SK-N-SH (cell line): ENCODE results near the gene ZNF24. TPM values are rescaled to one million over a fixed set of nuclear protein-coding genes. Genes with fewer than 3 reads are reported as not detected.

ENCODE experiments used
- CTCF ChIA-PET: fragments of 300-600, 350-600 bp; formaldehyde crosslinking; extraction: SDS; loops from one replicate; lab custom pipeline; 2021; lab: Yijun Ruan, JAX
- POLR2A ChIA-PET: fragments of 350-600 bp; sonication (Branson Sonifier 250); formaldehyde crosslinking; extraction: SDS; loops from one replicate; lab custom pipeline; 2020; ENCODE audit warnings: antibody characterized with exemption, inconsistent platforms; lab: Yijun Ruan, JAX
- DNase-seq: peaks from one replicate; pipeline ENCODE4 v3.0.0; 2012
- H2AFZ ChIP-seq: fragments of 200-600 bp; sonication (generic); 2 replicates; pipeline ENCODE4 v1.8.1; 2016; ENCODE audit warnings: antibody characterized with exemption, mild to moderate bottlenecking, low read depth
- H3F3A ChIP-seq: fragments of 200-600 bp; sonication (generic); replicated peaks from 2 replicates; pipeline ENCODE3; 2016; ENCODE audit warnings: antibody characterized with exemption, mild to moderate bottlenecking; ENCODE audit not compliant: insufficient read depth
- H3K27ac ChIP-seq, 2 experiments: fragments of 200-500 bp in 1 of 2; fragments of 200-600 bp in 1 of 2; sonication (Bioruptor generic) in 1 of 2; sonication (generic), shearing (Covaris generic) in 1 of 2; 2 replicates each; pipeline versions ENCODE4 v1.5.1 to v1.6.1; 2014 to 2016; ENCODE audit warnings: low read depth in 2 of 2, inconsistent platforms in 1 of 2, low read length in 1 of 2, mild to moderate bottlenecking in 1 of 2, mixed read lengths in 1 of 2
- H3K27me3 ChIP-seq: fragments of 200-600 bp; sonication (generic), shearing (Covaris generic); 2 replicates; pipeline ENCODE4 v1.6.1; 2016; ENCODE audit warnings: mixed run types; ENCODE audit not compliant: insufficient read depth
- H3K36me3 ChIP-seq, 2 experiments: fragments of 200-500 bp in 1 of 2; fragments of 200-600 bp in 1 of 2; sonication (Bioruptor generic) in 1 of 2; sonication (generic) in 1 of 2; replicated peaks in 1 of 2; 2 replicates each; pipeline versions ENCODE3 to v1.5.1; 2014 to 2016; ENCODE audit warnings: low read length in 1 of 2, mild to moderate bottlenecking in 1 of 2; ENCODE audit not compliant: insufficient read depth in 2 of 2, control insufficient read depth in 1 of 2
- H3K4me1 ChIP-seq, 2 experiments: fragments of 200-500 bp in 1 of 2; fragments of 200-600 bp in 1 of 2; sonication (Bioruptor generic) in 1 of 2; sonication (generic), shearing (Covaris generic) in 1 of 2; 2 replicates each; pipeline versions ENCODE4 v1.5.1 to v1.6.1; 2014 to 2016; ENCODE audit warnings: low read depth in 1 of 2, low read length in 1 of 2, mixed run types in 1 of 2; ENCODE audit not compliant: insufficient read depth in 2 of 2, control insufficient read depth in 1 of 2
- H3K4me2 ChIP-seq: fragments of 200-600 bp; sonication (generic), shearing (Covaris generic); 2 replicates; pipeline ENCODE4 v1.6.1; 2017; ENCODE audit warnings: mixed run types
- H3K4me3 ChIP-seq, 2 experiments: fragments of 200-500 bp in 1 of 2; fragments of 200-600 bp in 1 of 2; sonication (Bioruptor generic) in 1 of 2; sonication (generic), shearing (Covaris generic) in 1 of 2; 2 replicates each; pipeline versions ENCODE4 v1.5.1 to v1.8.1; 2014 to 2016; ENCODE audit warnings: low read depth in 2 of 2, inconsistent platforms in 1 of 2, low read length in 1 of 2, mild to moderate bottlenecking in 1 of 2, mixed read lengths in 1 of 2, moderate library complexity in 1 of 2
- H3K79me2 ChIP-seq: fragments of 200-600 bp; sonication (generic); 2 replicates; pipeline ENCODE4 v1.8.1; 2017; ENCODE audit warnings: mild to moderate bottlenecking; ENCODE audit not compliant: insufficient read depth
- H3K9ac ChIP-seq: fragments of 200-600 bp; sonication (generic); 2 replicates; pipeline ENCODE4 v1.6.1; 2017; ENCODE audit warnings: mixed run types
- H3K9me2 ChIP-seq: fragments of 200-600 bp; sonication (generic); 2 replicates; pipeline ENCODE4 v1.6.1; 2017; ENCODE audit warnings: mixed run types
- H3K9me3 ChIP-seq: fragments of 200-600 bp; sonication (generic); 2 replicates; pipeline ENCODE4 v1.6.1; 2017; ENCODE audit warnings: mixed run types, mild to moderate bottlenecking, moderate library complexity
- H4K20me1 ChIP-seq: fragments of 200-600 bp; sonication (generic); 2 replicates; pipeline ENCODE4 v1.6.1; 2017; ENCODE audit warnings: mild to moderate bottlenecking, mixed run types; ENCODE audit not compliant: insufficient read depth
- ELF1 ChIP-seq: IDR thresholded peaks from 2 replicates; pipeline ENCODE4 v1.4.0; 2012
- FOSL2 ChIP-seq: IDR thresholded peaks from 2 replicates; pipeline ENCODE4 v1.4.0; 2012; ENCODE audit warnings: low read depth, mild to moderate bottlenecking, moderate library complexity, borderline replicate concordance
- FOXM1 ChIP-seq: IDR thresholded peaks from 2 replicates; pipeline ENCODE4 v1.4.0; 2012; ENCODE audit warnings: low read depth, mild to moderate bottlenecking
- JUND ChIP-seq: IDR thresholded peaks from 2 replicates; pipeline ENCODE4 v1.4.0; 2012
- MXI1 ChIP-seq: IDR thresholded peaks from 2 replicates; pipeline ENCODE4 v1.6.1; 2012; ENCODE audit warnings: mild to moderate bottlenecking, low read depth, low read length, improper control_type of control experiment
- NFIC ChIP-seq: IDR thresholded peaks from 2 replicates; pipeline ENCODE4 v1.4.0; 2012; ENCODE audit warnings: borderline replicate concordance
- POLR2AphosphoS5 ChIP-seq: IDR thresholded peaks from 2 replicates; pipeline ENCODE4 v1.6.1; 2012; ENCODE audit warnings: low read depth, low read length
- RAD21 ChIP-seq: IDR thresholded peaks from 2 replicates; pipeline ENCODE4 v1.6.1; 2012; ENCODE audit warnings: mild to moderate bottlenecking, low read length
- RXRA ChIP-seq: IDR thresholded peaks from 2 replicates; pipeline ENCODE4 v1.4.0; 2012; ENCODE audit warnings: low read depth, mild to moderate bottlenecking, borderline replicate concordance
- TAF1 ChIP-seq: IDR thresholded peaks from 2 replicates; pipeline ENCODE4 v1.6.1; 2012; ENCODE audit warnings: low read depth, mild to moderate bottlenecking, low read length, moderate library complexity, borderline replicate concordance
- TCF12 ChIP-seq: IDR thresholded peaks from 2 replicates; pipeline ENCODE4 v1.4.0; 2012
- WGBS: methylation state at CpG from one replicate; pipeline ENCODE4 v1.1.6; 2017; ENCODE audit warnings: low lambda C conversion rate; 5-methylcytosine and 5-hydroxymethylcytosine counted together
- polyA plus RNA-seq, 3 experiments: library from polyadenylated mRNA; depleted of rRNA; stranded (reverse); fragments of >200 nt; gene quantifications; 2 replicates each; pipeline ENCODE4 v1.2.3, GENCODE V29; 2012
- TF ChIP-seq, protein P1 (sequence below): fragments of 200-600 bp; sonication (generic); IDR thresholded peaks from 2 replicates; pipeline ENCODE4 v1.6.1; 2017; ENCODE audit warnings: antibody characterized with exemption, mild to moderate bottlenecking, moderate library complexity
- TF ChIP-seq, protein P2 (sequence below): IDR thresholded peaks from 2 replicates; pipeline ENCODE4 v1.4.0; 2012; ENCODE audit warnings: low read depth
- TF ChIP-seq, protein P3 (sequence below): IDR thresholded peaks from 2 replicates; pipeline ENCODE4 v1.4.0; 2012; ENCODE audit warnings: low read depth, borderline replicate concordance
- TF ChIP-seq, protein P4 (sequence below): fragments of 150-350 bp; IDR thresholded peaks from 2 replicates; pipeline ENCODE4 v1.6.1; 2016; ENCODE audit warnings: mild to moderate bottlenecking, low read depth, low read length
- TF ChIP-seq, protein P5 (sequence below): fragments of 150-350 bp; IDR thresholded peaks from 2 replicates; pipeline ENCODE4 v1.6.1; 2017; ENCODE audit warnings: antibody characterized with exemption, low read length, low read depth, borderline replicate concordance

ZNF24 gene
- polyA plus RNA-seq, 1 of the 3 experiments (the other 2 are of a cell fraction), result 6.9 TPM

DNA sequence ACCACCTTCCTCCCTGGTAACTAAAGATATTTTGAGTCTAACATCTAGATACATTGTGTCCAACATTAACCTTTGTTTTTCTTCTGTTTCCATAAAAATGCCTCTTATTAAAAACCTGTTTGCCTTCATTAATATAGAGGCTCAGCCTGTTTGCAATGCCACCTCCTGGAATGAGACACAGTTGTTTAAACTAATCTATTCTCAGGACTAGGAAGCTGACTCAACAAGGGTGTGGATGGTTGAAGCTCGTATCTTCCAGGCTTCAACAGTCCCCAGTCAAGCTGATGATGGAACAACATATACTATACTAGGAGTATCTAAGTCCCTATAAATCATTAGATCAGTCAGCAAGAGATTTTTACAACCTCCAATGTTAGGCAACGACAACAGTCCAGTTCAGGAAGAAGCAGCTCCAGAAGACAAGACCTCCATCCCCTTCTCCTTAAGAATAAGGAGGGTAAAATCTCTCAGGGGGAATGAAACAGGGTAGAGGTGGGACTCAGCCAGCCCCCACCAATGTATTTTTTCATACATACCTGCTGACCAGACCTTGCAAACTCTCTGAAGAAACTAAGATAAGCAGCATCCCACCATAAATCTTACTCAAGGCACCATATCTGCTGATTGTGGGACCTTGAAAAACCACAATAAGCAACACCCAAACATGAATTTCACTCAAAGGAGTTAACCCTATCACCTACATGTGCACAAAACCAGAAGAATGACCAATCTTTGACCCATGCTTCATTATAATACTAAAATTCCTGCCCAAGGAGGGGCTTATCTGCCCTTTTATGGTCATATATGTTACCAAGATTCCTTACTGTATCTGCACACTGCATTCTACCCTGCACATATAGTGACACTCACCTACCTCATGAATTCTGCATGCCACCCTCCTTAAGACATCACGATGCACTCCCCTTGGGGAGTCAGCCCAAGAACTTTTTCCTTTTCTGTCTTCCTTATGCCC, 21.4 kb downstream of the ZNF24 start:
- peaks cover 0 to 2% of the 10 kb centered on the region in 2 experiments; a peak in 1 of 4 replicates for H3K4me1 ChIP-seq
- no peak overlapping the region for H3K4me2 ChIP-seq
- H3K36me3 ChIP-seq, result peaks cover 0 to 10% of the 10 kb centered on the region in 2 experiments
- no peaks in the 10 kb centered on the region for H3K27me3 ChIP-seq
- WGBS, result 61% methylated on average over 3 of the region's 3 CpGs
- no peaks in the 10 kb centered on the region for H3K79me2 ChIP-seq
- no peak overlapping the region for H3K27ac ChIP-seq
- H3K9me3 ChIP-seq, result 0 out of 2 replicates have a peak, but pooled peaks cover 4% of the 10 kb centered on the region
- H3K9ac ChIP-seq, result no peak overlapping the region
- no peaks in the 10 kb centered on the region for H3K9me2 ChIP-seq
- no peaks in the 10 kb centered on the region for H4K20me1 ChIP-seq
- H2AFZ ChIP-seq, result no peak overlapping the region
- H3F3A ChIP-seq, result no peaks in the 10 kb centered on the region
- ChIA-PET CTCF (no interaction called here), POLR2A (no interaction called here)
- TF ChIP-seq POLR2AphosphoS5 (no peak), ELF1 (no peak), NFIC (no peak)
- TF ChIP-seq, protein P1, sequence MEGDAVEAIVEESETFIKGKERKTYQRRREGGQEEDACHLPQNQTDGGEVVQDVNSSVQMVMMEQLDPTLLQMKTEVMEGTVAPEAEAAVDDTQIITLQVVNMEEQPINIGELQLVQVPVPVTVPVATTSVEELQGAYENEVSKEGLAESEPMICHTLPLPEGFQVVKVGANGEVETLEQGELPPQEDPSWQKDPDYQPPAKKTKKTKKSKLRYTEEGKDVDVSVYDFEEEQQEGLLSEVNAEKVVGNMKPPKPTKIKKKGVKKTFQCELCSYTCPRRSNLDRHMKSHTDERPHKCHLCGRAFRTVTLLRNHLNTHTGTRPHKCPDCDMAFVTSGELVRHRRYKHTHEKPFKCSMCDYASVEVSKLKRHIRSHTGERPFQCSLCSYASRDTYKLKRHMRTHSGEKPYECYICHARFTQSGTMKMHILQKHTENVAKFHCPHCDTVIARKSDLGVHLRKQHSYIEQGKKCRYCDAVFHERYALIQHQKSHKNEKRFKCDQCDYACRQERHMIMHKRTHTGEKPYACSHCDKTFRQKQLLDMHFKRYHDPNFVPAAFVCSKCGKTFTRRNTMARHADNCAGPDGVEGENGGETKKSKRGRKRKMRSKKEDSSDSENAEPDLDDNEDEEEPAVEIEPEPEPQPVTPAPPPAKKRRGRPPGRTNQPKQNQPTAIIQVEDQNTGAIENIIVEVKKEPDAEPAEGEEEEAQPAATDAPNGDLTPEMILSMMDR, result no peak
- TF ChIP-seq, protein P2, sequence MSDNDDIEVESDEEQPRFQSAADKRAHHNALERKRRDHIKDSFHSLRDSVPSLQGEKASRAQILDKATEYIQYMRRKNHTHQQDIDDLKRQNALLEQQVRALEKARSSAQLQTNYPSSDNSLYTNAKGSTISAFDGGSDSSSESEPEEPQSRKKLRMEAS, result no peak
- TF ChIP-seq, protein P3, sequence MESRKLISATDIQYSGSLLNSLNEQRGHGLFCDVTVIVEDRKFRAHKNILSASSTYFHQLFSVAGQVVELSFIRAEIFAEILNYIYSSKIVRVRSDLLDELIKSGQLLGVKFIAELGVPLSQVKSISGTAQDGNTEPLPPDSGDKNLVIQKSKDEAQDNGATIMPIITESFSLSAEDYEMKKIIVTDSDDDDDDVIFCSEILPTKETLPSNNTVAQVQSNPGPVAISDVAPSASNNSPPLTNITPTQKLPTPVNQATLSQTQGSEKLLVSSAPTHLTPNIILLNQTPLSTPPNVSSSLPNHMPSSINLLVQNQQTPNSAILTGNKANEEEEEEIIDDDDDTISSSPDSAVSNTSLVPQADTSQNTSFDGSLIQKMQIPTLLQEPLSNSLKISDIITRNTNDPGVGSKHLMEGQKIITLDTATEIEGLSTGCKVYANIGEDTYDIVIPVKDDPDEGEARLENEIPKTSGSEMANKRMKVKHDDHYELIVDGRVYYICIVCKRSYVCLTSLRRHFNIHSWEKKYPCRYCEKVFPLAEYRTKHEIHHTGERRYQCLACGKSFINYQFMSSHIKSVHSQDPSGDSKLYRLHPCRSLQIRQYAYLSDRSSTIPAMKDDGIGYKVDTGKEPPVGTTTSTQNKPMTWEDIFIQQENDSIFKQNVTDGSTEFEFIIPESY, result no peak
- H3K4me3 ChIP-seq, result no peak overlapping the region
- no peak for DNase-seq

DNA sequence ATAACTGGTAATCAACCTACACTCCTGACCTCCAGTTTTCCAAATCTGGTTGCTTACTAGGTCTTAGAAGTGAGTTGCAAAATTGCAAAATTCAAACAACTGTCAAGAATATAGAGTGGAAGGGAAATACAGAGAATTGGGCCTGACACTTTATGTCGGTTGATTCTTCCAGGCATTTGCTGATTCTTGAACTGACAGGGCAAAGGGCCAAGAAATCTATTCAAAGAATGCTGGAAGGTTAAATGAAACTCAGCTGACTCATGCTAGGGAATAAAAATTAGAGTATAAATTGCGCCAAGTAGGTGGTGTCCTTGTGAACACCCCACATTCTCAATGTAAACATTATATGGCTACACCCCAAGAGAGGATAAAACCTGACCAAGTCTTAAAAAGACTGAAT, 32.7 kb downstream of the ZNF24 start:
- CTCF ChIA-PET, result no interaction called here
- Histone ChIP-seq H3K79me2 (no peaks in the 10 kb centered on the region), H3K27ac (no peak overlapping the region), H3K9ac (no peak overlapping the region), H3K9me2 (no peaks in the 10 kb centered on the region), H4K20me1 (no peaks in the 10 kb centered on the region), H3K27me3 (no peaks in the 10 kb centered on the region), H3K4me3 (no peak overlapping the region), H3F3A (no peaks in the 10 kb centered on the region), H3K4me1 (no peaks in the 10 kb centered on the region), H3K4me2 (no peak overlapping the region)
- no peak for DNase-seq
- POLR2A ChIA-PET, result no interaction called here
- TF ChIP-seq POLR2AphosphoS5 (no peak), JUND (no peak), FOSL2 (no peak), ELF1 (no peak), FOXM1 (no peak), MXI1 (no peak), TCF12 (no peak), RAD21 (no peak), RXRA (no peak), TAF1 (no peak)
- TF ChIP-seq, protein P3, result no peak
- TF ChIP-seq, protein P4, sequence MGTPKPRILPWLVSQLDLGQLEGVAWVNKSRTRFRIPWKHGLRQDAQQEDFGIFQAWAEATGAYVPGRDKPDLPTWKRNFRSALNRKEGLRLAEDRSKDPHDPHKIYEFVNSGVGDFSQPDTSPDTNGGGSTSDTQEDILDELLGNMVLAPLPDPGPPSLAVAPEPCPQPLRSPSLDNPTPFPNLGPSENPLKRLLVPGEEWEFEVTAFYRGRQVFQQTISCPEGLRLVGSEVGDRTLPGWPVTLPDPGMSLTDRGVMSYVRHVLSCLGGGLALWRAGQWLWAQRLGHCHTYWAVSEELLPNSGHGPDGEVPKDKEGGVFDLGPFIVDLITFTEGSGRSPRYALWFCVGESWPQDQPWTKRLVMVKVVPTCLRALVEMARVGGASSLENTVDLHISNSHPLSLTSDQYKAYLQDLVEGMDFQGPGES, result no peak
- TF ChIP-seq, protein P2, result no peak
- TF ChIP-seq, protein P5, sequence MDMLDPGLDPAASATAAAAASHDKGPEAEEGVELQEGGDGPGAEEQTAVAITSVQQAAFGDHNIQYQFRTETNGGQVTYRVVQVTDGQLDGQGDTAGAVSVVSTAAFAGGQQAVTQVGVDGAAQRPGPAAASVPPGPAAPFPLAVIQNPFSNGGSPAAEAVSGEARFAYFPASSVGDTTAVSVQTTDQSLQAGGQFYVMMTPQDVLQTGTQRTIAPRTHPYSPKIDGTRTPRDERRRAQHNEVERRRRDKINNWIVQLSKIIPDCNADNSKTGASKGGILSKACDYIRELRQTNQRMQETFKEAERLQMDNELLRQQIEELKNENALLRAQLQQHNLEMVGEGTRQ, result no peak
- TF ChIP-seq, all 33 proteins: peak for 0
- peaks cover 12 to 30% of the 10 kb centered on the region in 2 experiments for H3K36me3 ChIP-seq
- WGBS, result 66% methylated on average over 2 of the region's 2 CpGs
- H2AFZ ChIP-seq, result no peak overlapping the region
- peaks cover 21% of the 10 kb centered on the region; the same call in 1 of the 2 replicates for H3K9me3 ChIP-seq
